Measurements from ENCODE around the gene CASD1.

DNA sequence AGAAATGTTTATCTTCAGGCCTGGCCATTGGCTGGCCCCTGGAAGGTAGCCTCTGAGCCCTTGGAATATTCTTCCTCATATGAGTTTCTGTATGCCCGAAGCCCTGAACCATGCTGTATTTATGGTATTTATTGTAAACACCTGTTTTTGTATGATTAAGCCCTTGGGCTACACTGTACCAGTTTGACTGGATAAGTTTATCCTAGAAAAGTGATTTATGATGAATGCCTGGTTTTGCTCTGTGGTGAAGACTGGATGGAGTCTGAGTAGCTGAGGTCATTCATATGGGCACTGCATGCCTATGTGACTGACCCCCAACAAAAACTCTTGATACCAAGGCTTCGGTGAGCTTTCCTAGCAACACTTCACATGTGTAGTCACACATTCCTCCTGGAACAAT is 66.7 kb downstream of the CASD1 start:
- TF ChIP-seq, protein P1, sequence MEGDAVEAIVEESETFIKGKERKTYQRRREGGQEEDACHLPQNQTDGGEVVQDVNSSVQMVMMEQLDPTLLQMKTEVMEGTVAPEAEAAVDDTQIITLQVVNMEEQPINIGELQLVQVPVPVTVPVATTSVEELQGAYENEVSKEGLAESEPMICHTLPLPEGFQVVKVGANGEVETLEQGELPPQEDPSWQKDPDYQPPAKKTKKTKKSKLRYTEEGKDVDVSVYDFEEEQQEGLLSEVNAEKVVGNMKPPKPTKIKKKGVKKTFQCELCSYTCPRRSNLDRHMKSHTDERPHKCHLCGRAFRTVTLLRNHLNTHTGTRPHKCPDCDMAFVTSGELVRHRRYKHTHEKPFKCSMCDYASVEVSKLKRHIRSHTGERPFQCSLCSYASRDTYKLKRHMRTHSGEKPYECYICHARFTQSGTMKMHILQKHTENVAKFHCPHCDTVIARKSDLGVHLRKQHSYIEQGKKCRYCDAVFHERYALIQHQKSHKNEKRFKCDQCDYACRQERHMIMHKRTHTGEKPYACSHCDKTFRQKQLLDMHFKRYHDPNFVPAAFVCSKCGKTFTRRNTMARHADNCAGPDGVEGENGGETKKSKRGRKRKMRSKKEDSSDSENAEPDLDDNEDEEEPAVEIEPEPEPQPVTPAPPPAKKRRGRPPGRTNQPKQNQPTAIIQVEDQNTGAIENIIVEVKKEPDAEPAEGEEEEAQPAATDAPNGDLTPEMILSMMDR (IDR thresholded peaks at IDR 0.05; ENCODE audit: insufficient read depth, low read depth, low read length): no peak
- no peak for TF ChIP-seq EZH2 (IDR thresholded peaks at IDR 0.05; ENCODE audit: insufficient read depth, low read length)
